HEK293 (cell line): ENCODE data around the gene TCF7L2.

ENCODE experiments used
- EGR2 ChIP-seq: fragments of 450-650 bp; formaldehyde crosslinking; IDR thresholded peaks from 2 replicates; pipeline ENCODE4 v1.5.1; 2016; ENCODE audit warnings: low read depth, missing biosample characterization, missing genetic modification characterization
- GLIS2 ChIP-seq: fragments of 450-650 bp; formaldehyde crosslinking; IDR thresholded peaks from 2 replicates; pipeline ENCODE4 v1.5.1; 2016; ENCODE audit warnings: missing biosample characterization, missing genetic modification characterization
- HOXA7 ChIP-seq: sonication (generic); formaldehyde crosslinking; IDR thresholded peaks from 2 replicates; pipeline ENCODE4 v1.8.1; 2022; ENCODE audit warnings: missing genetic modification reagents, borderline replicate concordance
- IKZF3 ChIP-seq: fragments of 450-650 bp; IDR thresholded peaks from 2 replicates; pipeline ENCODE4 v1.5.0; 2018; ENCODE audit warnings: missing biosample characterization, mild to moderate bottlenecking, missing genetic modification characterization, moderate library complexity
- MYNN ChIP-seq: fragments of 450-650 bp; formaldehyde crosslinking; IDR thresholded peaks from 2 replicates; pipeline ENCODE4 v1.5.1; 2016; ENCODE audit warnings: missing biosample characterization, missing genetic modification characterization, borderline replicate concordance
- OSR2 ChIP-seq: fragments of 450-650 bp; formaldehyde crosslinking; IDR thresholded peaks from 2 replicates; pipeline ENCODE4 v1.5.1; 2016; ENCODE audit warnings: missing biosample characterization, missing genetic modification characterization
- PRDM1 ChIP-seq: fragments of 450-650 bp; formaldehyde crosslinking; IDR thresholded peaks from 2 replicates; pipeline ENCODE4; 2016; ENCODE audit warnings: missing biosample characterization, missing genetic modification characterization
- SCRT2 ChIP-seq: fragments of 450-650 bp; formaldehyde crosslinking; IDR thresholded peaks from 2 replicates; pipeline ENCODE4 v1.5.1; 2016; ENCODE audit warnings: missing biosample characterization, missing genetic modification characterization
- SP7 ChIP-seq: fragments of 450-650 bp; formaldehyde crosslinking; IDR thresholded peaks from 2 replicates; pipeline ENCODE4 v1.5.1; 2016; ENCODE audit warnings: missing biosample characterization, missing genetic modification characterization
- YY2 ChIP-seq: fragments of 450-650 bp; formaldehyde crosslinking; IDR thresholded peaks from 2 replicates; pipeline ENCODE4 v1.5.1; 2016; ENCODE audit warnings: missing biosample characterization, missing genetic modification characterization
- ZBTB8A ChIP-seq: fragments of 450-650 bp; formaldehyde crosslinking; IDR thresholded peaks from 2 replicates; pipeline ENCODE4 v1.5.1; 2016; ENCODE audit warnings: missing biosample characterization, missing genetic modification characterization
- ZEB2 ChIP-seq: fragments of 450-650 bp; formaldehyde crosslinking; IDR thresholded peaks from 2 replicates; pipeline ENCODE4 v1.5.1; 2016; ENCODE audit warnings: missing biosample characterization, missing genetic modification characterization
- ZFP37 ChIP-seq: fragments of 450-650 bp; formaldehyde crosslinking; IDR thresholded peaks from 2 replicates; pipeline ENCODE4 v1.5.1; 2016; ENCODE audit warnings: missing biosample characterization, missing genetic modification characterization
- ZFP41 ChIP-seq: fragments of 450-650 bp; formaldehyde crosslinking; IDR thresholded peaks from 2 replicates; pipeline ENCODE4 v1.5.1; 2016; ENCODE audit warnings: missing biosample characterization, missing genetic modification characterization, borderline replicate concordance
- ZNF140 ChIP-seq: fragments of 450-650 bp; formaldehyde crosslinking; IDR thresholded peaks from 2 replicates; pipeline ENCODE4 v1.5.1; 2016; ENCODE audit warnings: missing biosample characterization, missing genetic modification characterization
- ZNF19 ChIP-seq: fragments of 450-650 bp; formaldehyde crosslinking; IDR thresholded peaks from 2 replicates; pipeline ENCODE4; 2016; ENCODE audit warnings: missing biosample characterization, missing genetic modification characterization, low read depth
- ZNF221 ChIP-seq: fragments of 450-650 bp; formaldehyde crosslinking; IDR thresholded peaks from 2 replicates; pipeline ENCODE4 v1.5.1; 2017; ENCODE audit warnings: missing biosample characterization, missing genetic modification characterization, borderline replicate concordance
- ZNF23 ChIP-seq: fragments of 450-650 bp; formaldehyde crosslinking; IDR thresholded peaks from 2 replicates; pipeline ENCODE4 v1.5.1; 2016; ENCODE audit warnings: missing biosample characterization, missing genetic modification characterization, borderline replicate concordance
- ZNF423 ChIP-seq: fragments of 450-650 bp; formaldehyde crosslinking; IDR thresholded peaks from 2 replicates; pipeline ENCODE4 v1.5.1; 2016; ENCODE audit warnings: missing biosample characterization, missing genetic modification characterization
- ZNF426 ChIP-seq: fragments of 450-650 bp; formaldehyde crosslinking; IDR thresholded peaks from 2 replicates; pipeline ENCODE4 v1.5.1; 2017; ENCODE audit warnings: missing biosample characterization, missing genetic modification characterization, mild to moderate bottlenecking, inconsistent platforms, moderate library complexity
- ZNF558 ChIP-seq: fragments of 450-650 bp; formaldehyde crosslinking; IDR thresholded peaks from 2 replicates; pipeline ENCODE4 v1.5.1; 2016; ENCODE audit warnings: missing biosample characterization, missing genetic modification characterization
- ZNF664 ChIP-seq: fragments of 450-650 bp; formaldehyde crosslinking; IDR thresholded peaks from 2 replicates; pipeline ENCODE4 v1.5.1; 2016; ENCODE audit warnings: missing biosample characterization, missing genetic modification characterization
- ZNF776 ChIP-seq: fragments of 450-650 bp; formaldehyde crosslinking; IDR thresholded peaks from 2 replicates; pipeline ENCODE4 v1.5.0; 2017; ENCODE audit warnings: missing biosample characterization, missing genetic modification characterization, borderline replicate concordance
- ZNF785 ChIP-seq: fragments of 450-650 bp; formaldehyde crosslinking; IDR thresholded peaks from 2 replicates; pipeline ENCODE4 v1.5.1; 2016; ENCODE audit warnings: missing biosample characterization, missing genetic modification characterization
- TF ChIP-seq, protein P1 (sequence below): fragments of 450-650 bp; formaldehyde crosslinking; IDR thresholded peaks from 2 replicates; pipeline ENCODE4 v1.5.1; 2016; ENCODE audit warnings: missing biosample characterization, missing genetic modification characterization
- TF ChIP-seq, protein P2 (sequence below): fragments of 450-650 bp; formaldehyde crosslinking; IDR thresholded peaks from 2 replicates; pipeline ENCODE4 v1.5.1; 2017; ENCODE audit warnings: missing biosample characterization, missing genetic modification characterization
- TF ChIP-seq, protein P3 (sequence below): fragments of 450-650 bp; formaldehyde crosslinking; IDR thresholded peaks from 2 replicates; pipeline ENCODE4 v1.5.1; 2017; ENCODE audit warnings: missing biosample characterization, missing genetic modification characterization
- TF ChIP-seq, protein P4 (sequence below): fragments of 450-650 bp; formaldehyde crosslinking; IDR thresholded peaks from 2 replicates; pipeline ENCODE4 v1.5.1; 2016; ENCODE audit warnings: missing biosample characterization, missing genetic modification characterization, borderline replicate concordance

TCF7L2 gene

DNA sequence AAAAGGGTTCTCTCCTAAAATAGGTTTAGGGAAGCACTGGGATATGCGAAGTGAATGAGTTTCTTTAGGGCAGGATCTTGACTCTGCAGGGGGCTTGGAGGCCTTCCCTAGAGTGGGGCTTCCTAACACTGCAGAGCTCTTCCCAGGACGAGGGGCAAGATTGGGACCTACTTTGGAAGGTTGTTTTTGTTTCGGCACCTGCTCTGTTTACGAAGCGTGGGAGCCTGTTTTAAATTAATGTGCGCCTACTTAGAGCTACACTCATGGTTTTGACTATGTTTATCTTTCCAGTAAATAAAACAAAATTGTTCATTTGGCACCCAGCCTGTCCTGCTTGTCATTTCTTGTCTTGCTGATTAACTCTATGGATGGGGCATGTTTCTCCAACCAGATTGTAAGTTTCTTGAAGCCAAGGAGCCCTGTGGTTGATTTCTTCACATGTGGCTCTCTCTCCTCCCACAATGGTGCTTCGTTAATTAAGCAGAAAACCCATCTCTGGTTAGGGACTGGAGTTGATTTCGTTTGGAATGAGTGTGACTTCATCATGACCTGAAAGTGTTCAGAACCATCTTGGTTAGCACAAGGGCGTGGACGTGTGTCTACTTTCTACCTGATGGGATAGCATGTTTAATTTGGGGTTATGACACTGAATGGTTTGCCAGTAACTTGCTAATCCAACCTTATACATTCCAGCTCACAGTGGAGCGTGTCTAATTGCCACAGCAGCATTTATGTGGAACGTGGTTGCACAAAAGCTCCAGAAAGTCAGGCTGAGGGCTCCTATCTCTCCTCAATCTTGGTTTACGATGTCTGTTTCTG lies 98.1 kb downstream of the TCF7L2 start (continued):
- TF ChIP-seq ZBTB8A (tag by site-specific recombination) (peak; percentile 60), HOXA7 (no peak), PRDM1 (tag by site-specific recombination) (no peak), ZNF664 (tag by site-specific recombination) (peak; percentile 91), SP7 (tag by site-specific recombination) (peak; percentile 99), ZNF776 (tag by site-specific recombination) (no peak), ZNF423 (tag by site-specific recombination) (no peak), OSR2 (tag by site-specific recombination) (peak; percentile 89), ZNF221 (tag by site-specific recombination) (no peak), ZNF19 (tag by site-specific recombination) (no peak), ZNF140 (tag by site-specific recombination) (no peak), IKZF3 (tag by site-specific recombination) (peak; percentile 80), MYNN (no peak), SCRT2 (tag by site-specific recombination) (0 out of 2 replicates have a peak, but pooled peaks have one; percentile 27), ZFP37 (tag by site-specific recombination) (no peak; the same call in 1 of the 2 replicates), ZEB2 (tag by site-specific recombination) (peak; percentile 79), ZNF23 (tag by site-specific recombination) (no peak), ZNF558 (tag by site-specific recombination) (no peak), EGR2 (tag by site-specific recombination) (no peak), ZFP41 (tag by site-specific recombination) (no peak), YY2 (tag by site-specific recombination) (no peak), ZNF785 (tag by site-specific recombination) (no peak), ZNF426 (tag by site-specific recombination) (no peak), GLIS2 (tag by site-specific recombination) (no peak)
- TF ChIP-seq, protein P1, sequence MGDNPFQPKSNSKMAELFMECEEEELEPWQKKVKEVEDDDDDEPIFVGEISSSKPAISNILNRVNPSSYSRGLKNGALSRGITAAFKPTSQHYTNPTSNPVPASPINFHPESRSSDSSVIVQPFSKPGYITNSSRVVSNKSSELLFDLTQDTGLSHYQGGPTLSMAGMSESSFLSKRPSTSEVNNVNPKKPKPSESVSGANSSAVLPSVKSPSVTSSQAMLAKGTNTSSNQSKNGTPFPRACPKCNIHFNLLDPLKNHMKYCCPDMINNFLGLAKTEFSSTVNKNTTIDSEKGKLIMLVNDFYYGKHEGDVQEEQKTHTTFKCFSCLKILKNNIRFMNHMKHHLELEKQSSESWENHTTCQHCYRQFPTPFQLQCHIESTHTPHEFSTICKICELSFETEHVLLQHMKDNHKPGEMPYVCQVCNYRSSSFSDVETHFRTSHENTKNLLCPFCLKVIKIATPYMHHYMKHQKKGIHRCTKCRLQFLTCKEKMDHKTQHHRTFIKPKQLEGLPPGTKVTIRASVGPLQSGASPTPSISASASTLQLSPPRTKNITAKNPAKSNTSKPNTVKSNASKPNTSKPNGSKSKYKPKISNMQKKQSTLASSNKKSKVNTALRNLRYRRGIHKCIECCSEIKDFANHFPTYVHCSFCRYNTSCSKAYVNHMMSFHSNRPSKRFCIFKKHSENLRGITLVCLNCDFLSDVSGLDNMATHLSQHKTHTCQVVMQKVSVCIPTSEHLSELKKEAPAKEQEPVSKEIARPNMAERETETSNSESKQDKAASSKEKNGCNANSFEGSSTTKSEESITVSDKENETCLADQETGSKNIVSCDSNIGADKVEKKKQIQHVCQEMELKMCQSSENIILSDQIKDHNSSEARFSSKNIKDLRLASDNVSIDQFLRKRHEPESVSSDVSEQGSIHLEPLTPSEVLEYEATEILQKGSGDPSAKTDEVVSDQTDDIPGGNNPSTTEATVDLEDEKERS (tag by site-specific recombination): no peak
- TF ChIP-seq, protein P2, sequence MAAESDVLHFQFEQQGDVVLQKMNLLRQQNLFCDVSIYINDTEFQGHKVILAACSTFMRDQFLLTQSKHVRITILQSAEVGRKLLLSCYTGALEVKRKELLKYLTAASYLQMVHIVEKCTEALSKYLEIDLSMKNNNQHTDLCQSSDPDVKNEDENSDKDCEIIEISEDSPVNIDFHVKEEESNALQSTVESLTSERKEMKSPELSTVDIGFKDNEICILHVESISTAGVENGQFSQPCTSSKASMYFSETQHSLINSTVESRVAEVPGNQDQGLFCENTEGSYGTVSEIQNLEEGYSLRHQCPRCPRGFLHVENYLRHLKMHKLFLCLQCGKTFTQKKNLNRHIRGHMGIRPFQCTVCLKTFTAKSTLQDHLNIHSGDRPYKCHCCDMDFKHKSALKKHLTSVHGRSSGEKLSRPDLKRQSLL (tag by site-specific recombination): peak; percentile 64; the same call in 1 of the 2 replicates
- TF ChIP-seq, protein P3, sequence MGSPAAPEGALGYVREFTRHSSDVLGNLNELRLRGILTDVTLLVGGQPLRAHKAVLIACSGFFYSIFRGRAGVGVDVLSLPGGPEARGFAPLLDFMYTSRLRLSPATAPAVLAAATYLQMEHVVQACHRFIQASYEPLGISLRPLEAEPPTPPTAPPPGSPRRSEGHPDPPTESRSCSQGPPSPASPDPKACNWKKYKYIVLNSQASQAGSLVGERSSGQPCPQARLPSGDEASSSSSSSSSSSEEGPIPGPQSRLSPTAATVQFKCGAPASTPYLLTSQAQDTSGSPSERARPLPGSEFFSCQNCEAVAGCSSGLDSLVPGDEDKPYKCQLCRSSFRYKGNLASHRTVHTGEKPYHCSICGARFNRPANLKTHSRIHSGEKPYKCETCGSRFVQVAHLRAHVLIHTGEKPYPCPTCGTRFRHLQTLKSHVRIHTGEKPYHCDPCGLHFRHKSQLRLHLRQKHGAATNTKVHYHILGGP (tag by site-specific recombination): 0 out of 2 replicates have a peak, but pooled peaks have one; percentile 9
- TF ChIP-seq, protein P4, sequence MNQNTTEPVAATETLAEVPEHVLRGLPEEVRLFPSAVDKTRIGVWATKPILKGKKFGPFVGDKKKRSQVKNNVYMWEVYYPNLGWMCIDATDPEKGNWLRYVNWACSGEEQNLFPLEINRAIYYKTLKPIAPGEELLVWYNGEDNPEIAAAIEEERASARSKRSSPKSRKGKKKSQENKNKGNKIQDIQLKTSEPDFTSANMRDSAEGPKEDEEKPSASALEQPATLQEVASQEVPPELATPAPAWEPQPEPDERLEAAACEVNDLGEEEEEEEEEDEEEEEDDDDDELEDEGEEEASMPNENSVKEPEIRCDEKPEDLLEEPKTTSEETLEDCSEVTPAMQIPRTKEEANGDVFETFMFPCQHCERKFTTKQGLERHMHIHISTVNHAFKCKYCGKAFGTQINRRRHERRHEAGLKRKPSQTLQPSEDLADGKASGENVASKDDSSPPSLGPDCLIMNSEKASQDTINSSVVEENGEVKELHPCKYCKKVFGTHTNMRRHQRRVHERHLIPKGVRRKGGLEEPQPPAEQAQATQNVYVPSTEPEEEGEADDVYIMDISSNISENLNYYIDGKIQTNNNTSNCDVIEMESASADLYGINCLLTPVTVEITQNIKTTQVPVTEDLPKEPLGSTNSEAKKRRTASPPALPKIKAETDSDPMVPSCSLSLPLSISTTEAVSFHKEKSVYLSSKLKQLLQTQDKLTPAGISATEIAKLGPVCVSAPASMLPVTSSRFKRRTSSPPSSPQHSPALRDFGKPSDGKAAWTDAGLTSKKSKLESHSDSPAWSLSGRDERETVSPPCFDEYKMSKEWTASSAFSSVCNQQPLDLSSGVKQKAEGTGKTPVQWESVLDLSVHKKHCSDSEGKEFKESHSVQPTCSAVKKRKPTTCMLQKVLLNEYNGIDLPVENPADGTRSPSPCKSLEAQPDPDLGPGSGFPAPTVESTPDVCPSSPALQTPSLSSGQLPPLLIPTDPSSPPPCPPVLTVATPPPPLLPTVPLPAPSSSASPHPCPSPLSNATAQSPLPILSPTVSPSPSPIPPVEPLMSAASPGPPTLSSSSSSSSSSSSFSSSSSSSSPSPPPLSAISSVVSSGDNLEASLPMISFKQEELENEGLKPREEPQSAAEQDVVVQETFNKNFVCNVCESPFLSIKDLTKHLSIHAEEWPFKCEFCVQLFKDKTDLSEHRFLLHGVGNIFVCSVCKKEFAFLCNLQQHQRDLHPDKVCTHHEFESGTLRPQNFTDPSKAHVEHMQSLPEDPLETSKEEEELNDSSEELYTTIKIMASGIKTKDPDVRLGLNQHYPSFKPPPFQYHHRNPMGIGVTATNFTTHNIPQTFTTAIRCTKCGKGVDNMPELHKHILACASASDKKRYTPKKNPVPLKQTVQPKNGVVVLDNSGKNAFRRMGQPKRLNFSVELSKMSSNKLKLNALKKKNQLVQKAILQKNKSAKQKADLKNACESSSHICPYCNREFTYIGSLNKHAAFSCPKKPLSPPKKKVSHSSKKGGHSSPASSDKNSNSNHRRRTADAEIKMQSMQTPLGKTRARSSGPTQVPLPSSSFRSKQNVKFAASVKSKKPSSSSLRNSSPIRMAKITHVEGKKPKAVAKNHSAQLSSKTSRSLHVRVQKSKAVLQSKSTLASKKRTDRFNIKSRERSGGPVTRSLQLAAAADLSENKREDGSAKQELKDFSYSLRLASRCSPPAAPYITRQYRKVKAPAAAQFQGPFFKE (tag by site-specific recombination): no peak
